SK-N-SH (cell line): Measurements from ENCODE around the gene PCDHA13. TPM values are rescaled to one million over a fixed set of nuclear protein-coding genes. Genes with fewer than 3 reads are reported as not detected.

Experiments
- CTCF ChIA-PET: fragments of 300-600, 350-600 bp; formaldehyde crosslinking; extraction: SDS; loops from one replicate; lab custom pipeline; 2021; lab: Yijun Ruan, JAX
- POLR2A ChIA-PET: fragments of 350-600 bp; sonication (Branson Sonifier 250); formaldehyde crosslinking; extraction: SDS; loops from one replicate; lab custom pipeline; 2020; ENCODE audit warnings: antibody characterized with exemption, inconsistent platforms; lab: Yijun Ruan, JAX
- DNase-seq: peaks from one replicate; pipeline ENCODE4 v3.0.0; 2012
- H2AFZ ChIP-seq: fragments of 200-600 bp; sonication (generic); 2 replicates; pipeline ENCODE4 v1.8.1; 2016; ENCODE audit warnings: antibody characterized with exemption, mild to moderate bottlenecking, low read depth
- H3F3A ChIP-seq: fragments of 200-600 bp; sonication (generic); replicated peaks from 2 replicates; pipeline ENCODE3; 2016; ENCODE audit warnings: antibody characterized with exemption, mild to moderate bottlenecking; ENCODE audit not compliant: insufficient read depth
- H3K27ac ChIP-seq, 2 experiments: fragments of 200-500 bp in 1 of 2; fragments of 200-600 bp in 1 of 2; sonication (Bioruptor generic) in 1 of 2; sonication (generic), shearing (Covaris generic) in 1 of 2; 2 replicates each; pipeline versions ENCODE4 v1.5.1 to v1.6.1; 2014 to 2016; ENCODE audit warnings: low read depth in 2 of 2, inconsistent platforms in 1 of 2, low read length in 1 of 2, mild to moderate bottlenecking in 1 of 2, mixed read lengths in 1 of 2
- H3K27me3 ChIP-seq: fragments of 200-600 bp; sonication (generic), shearing (Covaris generic); 2 replicates; pipeline ENCODE4 v1.6.1; 2016; ENCODE audit warnings: mixed run types; ENCODE audit not compliant: insufficient read depth
- H3K36me3 ChIP-seq, 2 experiments: fragments of 200-500 bp in 1 of 2; fragments of 200-600 bp in 1 of 2; sonication (Bioruptor generic) in 1 of 2; sonication (generic) in 1 of 2; replicated peaks in 1 of 2; 2 replicates each; pipeline versions ENCODE3 to v1.5.1; 2014 to 2016; ENCODE audit warnings: low read length in 1 of 2, mild to moderate bottlenecking in 1 of 2; ENCODE audit not compliant: insufficient read depth in 2 of 2, control insufficient read depth in 1 of 2
- H3K4me1 ChIP-seq, 2 experiments: fragments of 200-500 bp in 1 of 2; fragments of 200-600 bp in 1 of 2; sonication (Bioruptor generic) in 1 of 2; sonication (generic), shearing (Covaris generic) in 1 of 2; 2 replicates each; pipeline versions ENCODE4 v1.5.1 to v1.6.1; 2014 to 2016; ENCODE audit warnings: low read depth in 1 of 2, low read length in 1 of 2, mixed run types in 1 of 2; ENCODE audit not compliant: insufficient read depth in 2 of 2, control insufficient read depth in 1 of 2
- H3K4me2 ChIP-seq: fragments of 200-600 bp; sonication (generic), shearing (Covaris generic); 2 replicates; pipeline ENCODE4 v1.6.1; 2017; ENCODE audit warnings: mixed run types
- H3K4me3 ChIP-seq, 2 experiments: fragments of 200-500 bp in 1 of 2; fragments of 200-600 bp in 1 of 2; sonication (Bioruptor generic) in 1 of 2; sonication (generic), shearing (Covaris generic) in 1 of 2; 2 replicates each; pipeline versions ENCODE4 v1.5.1 to v1.8.1; 2014 to 2016; ENCODE audit warnings: low read depth in 2 of 2, inconsistent platforms in 1 of 2, low read length in 1 of 2, mild to moderate bottlenecking in 1 of 2, mixed read lengths in 1 of 2, moderate library complexity in 1 of 2
- H3K79me2 ChIP-seq: fragments of 200-600 bp; sonication (generic); 2 replicates; pipeline ENCODE4 v1.8.1; 2017; ENCODE audit warnings: mild to moderate bottlenecking; ENCODE audit not compliant: insufficient read depth
- H3K9ac ChIP-seq: fragments of 200-600 bp; sonication (generic); 2 replicates; pipeline ENCODE4 v1.6.1; 2017; ENCODE audit warnings: mixed run types
- H3K9me2 ChIP-seq: fragments of 200-600 bp; sonication (generic); 2 replicates; pipeline ENCODE4 v1.6.1; 2017; ENCODE audit warnings: mixed run types
- H3K9me3 ChIP-seq: fragments of 200-600 bp; sonication (generic); 2 replicates; pipeline ENCODE4 v1.6.1; 2017; ENCODE audit warnings: mixed run types, mild to moderate bottlenecking, moderate library complexity
- H4K20me1 ChIP-seq: fragments of 200-600 bp; sonication (generic); 2 replicates; pipeline ENCODE4 v1.6.1; 2017; ENCODE audit warnings: mild to moderate bottlenecking, mixed run types; ENCODE audit not compliant: insufficient read depth
- MAX ChIP-seq: IDR thresholded peaks from 2 replicates; pipeline ENCODE4 v1.4.0; 2012; ENCODE audit warnings: low read depth
- MEF2A ChIP-seq: IDR thresholded peaks from 2 replicates; pipeline ENCODE4 v1.4.0; 2012; ENCODE audit warnings: low read depth, borderline replicate concordance
- RAD21 ChIP-seq: IDR thresholded peaks from 2 replicates; pipeline ENCODE4 v1.6.1; 2012; ENCODE audit warnings: mild to moderate bottlenecking, low read length
- SMC3 ChIP-seq: IDR thresholded peaks from 2 replicates; pipeline ENCODE4 v1.6.1; 2012; ENCODE audit warnings: low read depth, low read length, improper control_type of control experiment
- USF1 ChIP-seq: IDR thresholded peaks from 2 replicates; pipeline ENCODE4 v1.4.0; 2012; ENCODE audit warnings: low read depth, borderline replicate concordance
- YY1 ChIP-seq: IDR thresholded peaks from 2 replicates; pipeline ENCODE4 v1.4.0; 2012; ENCODE audit warnings: low read depth, mild to moderate bottlenecking
- WGBS: methylation state at CpG from one replicate; pipeline ENCODE4 v1.1.6; 2017; ENCODE audit warnings: low lambda C conversion rate; 5-methylcytosine and 5-hydroxymethylcytosine counted together
- polyA plus RNA-seq, 3 experiments: library from polyadenylated mRNA; depleted of rRNA; stranded (reverse); fragments of >200 nt; gene quantifications; 2 replicates each; pipeline ENCODE4 v1.2.3, GENCODE V29; 2012

PCDHA13 gene
- polyA plus RNA-seq, 1 of the 3 experiments (the other 2 are of a cell fraction): not detected

GRCh38 chr5:140877262-140877581 is 4.7 kb upstream of the PCDHA13 start:
- DNase-seq: no peak
- no peaks in the 10 kb centered on the region for H3K9me3 ChIP-seq

GRCh38 chr5:140882591-140882899 is 621 bp downstream of the PCDHA13 start:
- H3K9ac ChIP-seq: no peak overlapping the region
- TF ChIP-seq SMC3 (peak; percentile 29; the same call in 1 of the 2 replicates), RAD21 (peak; percentile 49), MAX (no peak)
- H3K79me2 ChIP-seq: no peaks in the 10 kb centered on the region
- H3K27ac ChIP-seq: no peak overlapping the region
- no peaks in the 10 kb centered on the region for H4K20me1 ChIP-seq
- no peak overlapping the region for H3K4me3 ChIP-seq
- H3K4me2 ChIP-seq: no peak overlapping the region
- H2AFZ ChIP-seq: no peak overlapping the region
- peak; percentile 43 for DNase-seq
- no peaks in the 10 kb centered on the region; the same call in 1 of the 2 replicates for H3K9me3 ChIP-seq
- 81% methylated on average over 12 of the region's 12 CpGs for WGBS
- CTCF ChIA-PET: interaction anchor here (0.7 to 1.3 kb wide), 4 partner anchors 17 to 43 kb away, joined by 3 to 4 read pairs (median 4); partner anchors contain the start of gene PCDHAC1
- POLR2A ChIA-PET: no interaction called here
- H3K4me1 ChIP-seq: no peaks in the 10 kb centered on the region; a peak in 1 of 4 replicates
- H3F3A ChIP-seq: no peaks in the 10 kb centered on the region
- H3K27me3 ChIP-seq: no peaks in the 10 kb centered on the region
- no peaks in the 10 kb centered on the region for H3K36me3 ChIP-seq
- H3K9me2 ChIP-seq: no peaks in the 10 kb centered on the region

More at GRCh38 chr5:140877262-140877581, 4.7 kb upstream of the PCDHA13 start:
- no peak overlapping the region; a peak in 1 of 4 replicates for H3K4me3 ChIP-seq
- no peaks in the 10 kb centered on the region for H4K20me1 ChIP-seq
- no peak overlapping the region for H3K27ac ChIP-seq
- H3K27me3 ChIP-seq: no peaks in the 10 kb centered on the region
- TF ChIP-seq MEF2A (no peak), USF1 (no peak)
- 93% methylated on average over 34 of the region's 37 CpGs for WGBS
- H3K4me2 ChIP-seq: no peak overlapping the region
- CTCF ChIA-PET: no interaction called here
- H2AFZ ChIP-seq: no peak overlapping the region
- POLR2A ChIA-PET: no interaction called here
- H3K36me3 ChIP-seq: no peaks in the 10 kb centered on the region
- no peaks in the 10 kb centered on the region; a peak in 2 of 4 replicates for H3K4me1 ChIP-seq
- no peak overlapping the region for H3K9ac ChIP-seq
- no peaks in the 10 kb centered on the region for H3K79me2 ChIP-seq
- H3F3A ChIP-seq: no peaks in the 10 kb centered on the region
- no peaks in the 10 kb centered on the region for H3K9me2 ChIP-seq

GRCh38 chr5:140883373-140883772 is 1.4 kb downstream of the PCDHA13 start:
- Histone ChIP-seq H3K9ac (no peak overlapping the region), H4K20me1 (no peaks in the 10 kb centered on the region), H3K27ac (no peak overlapping the region), H3K36me3 (no peaks in the 10 kb centered on the region), H2AFZ (no peak overlapping the region), H3K4me2 (no peak overlapping the region), H3F3A (no peaks in the 10 kb centered on the region), H3K4me1 (no peaks in the 10 kb centered on the region), H3K79me2 (no peaks in the 10 kb centered on the region), H3K4me3 (no peak overlapping the region; a peak in 1 of 4 replicates), H3K9me2 (no peaks in the 10 kb centered on the region), H3K27me3 (no peaks in the 10 kb centered on the region), H3K9me3 (no peaks in the 10 kb centered on the region; the same call in 1 of the 2 replicates)
- ChIA-PET POLR2A (no interaction called here), CTCF (interaction anchor here (0.7 to 1.4 kb wide), 4 partner anchors 8 to 42 kb away, joined by 3 to 4 read pairs (median 4); partner anchors contain the start of gene PCDHAC1)
- 97% methylated on average over 41 of the region's 41 CpGs for whole genome bisulfite sequencing
- TF ChIP-seq YY1: no peak
- no peak for DNase-seq
